Measurements from ENCODE around the gene PCBP2. TPM values are rescaled to one million over a fixed set of nuclear protein-coding genes. Genes with fewer than 3 reads are reported as not detected.

PCBP2 gene
- total RNA-seq, 3 donors from 2014 or later = 512 to 722 (median 529) TPM

GRCh38 chr12:53462935-53463334, 11.0 kb downstream of the PCBP2 start:
- intact Hi-C loops (cut with DNase I; ENCODE audit: low total_unique reads) = no loop called here
- no peak overlapping the region for H3K4me3 ChIP-seq
- no peak for TF ChIP-seq POLR2A (IDR thresholded peaks at IDR 0.05)
- TF ChIP-seq CTCF (IDR thresholded peaks at IDR 0.05) = no peak
- no peak for TF ChIP-seq POLR2AphosphoS5 (IDR thresholded peaks at IDR 0.05)
- DNase-seq (ENCODE audit: low spot score in 2 of 2) = no peak
- H3K9me3 ChIP-seq = no peaks in the 10 kb centered on the region
- H3K27me3 ChIP-seq = no peaks in the 10 kb centered on the region
- H3K27ac ChIP-seq = peak overlapping the region in 1 of 2 donors; percentile 9
- peaks cover 30% of the 10 kb centered on the region for H3K36me3 ChIP-seq
- no peaks in the 10 kb centered on the region for H3K4me1 ChIP-seq

GRCh38 chr12:53463802-53464560, 12.1 kb downstream of the PCBP2 start:
- no peak for TF ChIP-seq POLR2A (IDR thresholded peaks at IDR 0.05)
- no peak for TF ChIP-seq POLR2AphosphoS5 (IDR thresholded peaks at IDR 0.05)
- no peak for TF ChIP-seq CTCF (IDR thresholded peaks at IDR 0.05)
- no peak for DNase-seq (ENCODE audit: low spot score in 2 of 2)
- no peaks in the 10 kb centered on the region for H3K27me3 ChIP-seq
- no peaks in the 10 kb centered on the region for H3K4me1 ChIP-seq
- intact Hi-C loops (cut with DNase I; ENCODE audit: low total_unique reads) = no loop called here
- peaks cover 34% of the 10 kb centered on the region for H3K36me3 ChIP-seq
- H3K9me3 ChIP-seq = no peaks in the 10 kb centered on the region
- peak overlapping the region in 1 of 2 donors; percentile 9 for H3K27ac ChIP-seq
- no peak overlapping the region for H3K4me3 ChIP-seq

GRCh38 chr12:53464685-53465418, 12.9 kb downstream of the PCBP2 start:
- H3K36me3 ChIP-seq = peaks cover 34% of the 10 kb centered on the region
- no peak for TF ChIP-seq POLR2AphosphoS5 (IDR thresholded peaks at IDR 0.05)
- no peak for TF ChIP-seq CTCF (IDR thresholded peaks at IDR 0.05)
- no peak for TF ChIP-seq POLR2A (IDR thresholded peaks at IDR 0.05)
- no peaks in the 10 kb centered on the region for H3K27me3 ChIP-seq
- H3K27ac ChIP-seq = no peak overlapping the region
- no peaks in the 10 kb centered on the region for H3K4me1 ChIP-seq
- no peaks in the 10 kb centered on the region for H3K9me3 ChIP-seq
- DNase-seq (ENCODE audit: low spot score in 2 of 2) = no peak
- intact Hi-C loops (cut with DNase I; ENCODE audit: low total_unique reads) = no loop called here
- H3K4me3 ChIP-seq = no peak overlapping the region

GRCh38 chr12:53465679-53466078, 13.8 kb downstream of the PCBP2 start:
- H3K9me3 ChIP-seq = no peaks in the 10 kb centered on the region
- H3K36me3 ChIP-seq = peaks cover 27% of the 10 kb centered on the region
- intact Hi-C loops (cut with DNase I; ENCODE audit: low total_unique reads) = no loop called here
- H3K27me3 ChIP-seq = no peaks in the 10 kb centered on the region
- H3K27ac ChIP-seq = peak overlapping the region; percentile 11 to 28
- DNase-seq (ENCODE audit: low spot score in 2 of 2) = no peak
- no peak for TF ChIP-seq POLR2A (IDR thresholded peaks at IDR 0.05)
- no peak for TF ChIP-seq POLR2AphosphoS5 (IDR thresholded peaks at IDR 0.05)
- no peak for TF ChIP-seq CTCF (IDR thresholded peaks at IDR 0.05)
- no peak overlapping the region for H3K4me3 ChIP-seq
- no peaks in the 10 kb centered on the region for H3K4me1 ChIP-seq

- Histone ChIP-seq H3K9me3 (no peaks in the 10 kb centered on the region), H3K36me3 (peaks cover 20% of the 10 kb centered on the region), H3K27me3 (no peaks in the 10 kb centered on the region), H3K4me1 (no peaks in the 10 kb centered on the region), H3K4me3 (no peak overlapping the region), H3K27ac (no peak overlapping the region)
- no peak for TF ChIP-seq POLR2A (IDR thresholded peaks at IDR 0.05)
- DNase-seq (ENCODE audit: low spot score in 2 of 2) = no peak
- intact Hi-C loops (cut with DNase I; ENCODE audit: low total_unique reads) = no loop called here
Observed at GRCh38 chr12:53466640-53467039, 14.7 kb downstream of the PCBP2 start.
